Mesendoderm (in vitro differentiated cells): Measurements from ENCODE around the gene LRRC8D.

Experiments used
- DNase-seq: peaks from one replicate; pipeline ENCODE4 v3.0.0; 2013
- H2AK5ac ChIP-seq: 2 replicates; pipeline ENCODE4 v1.6.1; 2013; ENCODE audit warnings: low read length, inconsistent platforms
- H2BK120ac ChIP-seq: 2 replicates; pipeline ENCODE4 v1.6.1; 2013; ENCODE audit warnings: low read depth, mild to moderate bottlenecking, low read length, moderate library complexity, mixed read lengths
- H2BK15ac ChIP-seq: replicated peaks from 2 replicates; pipeline ENCODE4 v1.6.1; 2013; ENCODE audit warnings: low read depth, mild to moderate bottlenecking, moderate library complexity
- H2BK5ac ChIP-seq: 2 replicates; pipeline ENCODE4 v1.6.1; 2013; ENCODE audit warnings: low read length, inconsistent platforms
- H3K18ac ChIP-seq: 2 replicates; pipeline ENCODE4 v1.6.1; 2013; ENCODE audit warnings: mild to moderate bottlenecking, low read length, mixed read lengths
- H3K23ac ChIP-seq: one replicate; pipeline ENCODE4 v1.6.1; 2013; ENCODE audit warnings: low read length
- H3K27ac ChIP-seq: 2 replicates; pipeline ENCODE4 v1.5.1; 2013; ENCODE audit warnings: low read depth, mild to moderate bottlenecking, inconsistent platforms, low read length, moderate library complexity
- H3K27me3 ChIP-seq: 2 replicates; pipeline ENCODE4 v1.6.1; 2013; ENCODE audit warnings: low read length, control low read depth, mild to moderate bottlenecking, inconsistent platforms; ENCODE audit not compliant: insufficient read depth, poor library complexity
- H3K36me3 ChIP-seq: 2 replicates; pipeline ENCODE4 v1.6.1; 2013; ENCODE audit warnings: low read length, inconsistent platforms; ENCODE audit not compliant: control insufficient read depth, insufficient read depth
- H3K4ac ChIP-seq: one replicate; pipeline ENCODE4 v1.6.1; 2013; ENCODE audit warnings: low read depth, mild to moderate bottlenecking, low read length, moderate library complexity
- H3K4me1 ChIP-seq: 2 replicates; pipeline ENCODE4 v1.6.1; 2013; ENCODE audit warnings: low read depth, low read length, inconsistent platforms; ENCODE audit not compliant: control insufficient read depth
- H3K4me2 ChIP-seq: 2 replicates; pipeline ENCODE4 v1.6.1; 2013; ENCODE audit warnings: low read length
- H3K4me3 ChIP-seq: 2 replicates; pipeline ENCODE4 v1.5.1; 2013; ENCODE audit warnings: mild to moderate bottlenecking, low read length
- H3K56ac ChIP-seq: one replicate; pipeline ENCODE4 v1.6.1; 2013; ENCODE audit warnings: low read length
- H3K79me1 ChIP-seq: 2 replicates; pipeline ENCODE4 v1.6.1; 2013; ENCODE audit warnings: low read length, inconsistent platforms
- H3K79me2 ChIP-seq: 2 replicates; pipeline ENCODE4 v1.6.1; 2013; ENCODE audit warnings: mild to moderate bottlenecking, low read length; ENCODE audit not compliant: control insufficient read depth, insufficient read depth
- H3K9ac ChIP-seq: 2 replicates; pipeline ENCODE4 v1.6.1; 2013; ENCODE audit warnings: low read length, inconsistent platforms
- H4K5ac ChIP-seq: one replicate; pipeline ENCODE4 v1.6.1; 2013; ENCODE audit warnings: low read length
- H4K8ac ChIP-seq: one replicate; pipeline ENCODE4 v1.6.1; 2013; ENCODE audit warnings: low read depth, mild to moderate bottlenecking, control low read depth, low read length, moderate library complexity
- WGBS: extraction: QIAGEN DNeasy Blood & Tissue Kit; methylation state at CpG from one replicate; pipeline ENCODE4 v1.1.7; 2013; ENCODE audit warnings: low lambda C conversion rate, missing lambda C conversion rate; ENCODE audit not compliant: insufficient coverage; ENCODE audit errors: extremely low coverage; 5-methylcytosine and 5-hydroxymethylcytosine counted together

LRRC8D gene

DNA sequence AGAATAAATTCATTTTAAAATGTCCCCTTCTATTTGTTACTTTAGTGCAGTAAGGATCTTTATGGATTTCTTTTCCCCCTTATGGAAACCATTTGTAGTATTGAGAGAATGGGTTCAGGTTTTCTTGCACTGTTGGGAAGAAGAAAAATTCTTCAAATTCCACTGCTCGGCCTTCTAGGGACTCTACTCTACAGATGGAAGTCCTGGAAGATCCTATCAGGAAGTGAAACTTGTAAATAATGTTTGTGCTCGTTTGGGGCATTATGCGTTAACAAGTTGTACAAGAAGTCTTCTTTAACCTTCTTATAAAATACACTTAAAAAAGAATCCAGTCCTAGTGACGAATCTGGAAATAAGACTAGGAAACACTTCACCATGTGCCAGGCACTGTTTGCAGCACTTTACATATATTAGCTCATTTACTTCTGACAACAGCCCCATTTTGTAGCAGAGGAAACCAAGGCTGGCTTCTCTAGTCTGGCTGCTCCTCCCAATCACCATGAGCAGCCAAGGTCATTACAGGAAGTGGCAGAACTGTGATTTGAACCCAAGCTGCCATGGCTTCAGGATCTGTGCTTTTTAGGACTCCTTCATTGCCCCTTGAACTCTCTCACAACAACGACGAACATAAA lies 11.8 kb downstream of the LRRC8D start:
- H3K27ac ChIP-seq = no peak overlapping the region
- H3K56ac ChIP-seq = peak overlapping the region; percentile 31
- no peak overlapping the region for H2BK5ac ChIP-seq
- peaks cover 10% of the 10 kb centered on the region for H3K79me1 ChIP-seq
- H2AK5ac ChIP-seq = no peak overlapping the region
- WGBS = no CpG with 5 or more reads among the region's 6 CpGs
- no peaks in the 10 kb centered on the region for H3K36me3 ChIP-seq
- H2BK15ac ChIP-seq = no peak overlapping the region
- peak; percentile 76 for DNase-seq
- no peak overlapping the region for H3K4me2 ChIP-seq
- no peak overlapping the region for H3K23ac ChIP-seq
- no peak overlapping the region for H4K5ac ChIP-seq
- H3K4ac ChIP-seq = no peak overlapping the region
- H3K27me3 ChIP-seq = no peaks in the 10 kb centered on the region
- peaks cover 27% of the 10 kb centered on the region for H3K4me1 ChIP-seq
- H4K8ac ChIP-seq = no peak overlapping the region
- H3K18ac ChIP-seq = no peak overlapping the region
- peaks cover 14% of the 10 kb centered on the region for H3K79me2 ChIP-seq
- H2BK120ac ChIP-seq = no peak overlapping the region
- no peak overlapping the region for H3K9ac ChIP-seq
- no peak overlapping the region for H3K4me3 ChIP-seq

DNA sequence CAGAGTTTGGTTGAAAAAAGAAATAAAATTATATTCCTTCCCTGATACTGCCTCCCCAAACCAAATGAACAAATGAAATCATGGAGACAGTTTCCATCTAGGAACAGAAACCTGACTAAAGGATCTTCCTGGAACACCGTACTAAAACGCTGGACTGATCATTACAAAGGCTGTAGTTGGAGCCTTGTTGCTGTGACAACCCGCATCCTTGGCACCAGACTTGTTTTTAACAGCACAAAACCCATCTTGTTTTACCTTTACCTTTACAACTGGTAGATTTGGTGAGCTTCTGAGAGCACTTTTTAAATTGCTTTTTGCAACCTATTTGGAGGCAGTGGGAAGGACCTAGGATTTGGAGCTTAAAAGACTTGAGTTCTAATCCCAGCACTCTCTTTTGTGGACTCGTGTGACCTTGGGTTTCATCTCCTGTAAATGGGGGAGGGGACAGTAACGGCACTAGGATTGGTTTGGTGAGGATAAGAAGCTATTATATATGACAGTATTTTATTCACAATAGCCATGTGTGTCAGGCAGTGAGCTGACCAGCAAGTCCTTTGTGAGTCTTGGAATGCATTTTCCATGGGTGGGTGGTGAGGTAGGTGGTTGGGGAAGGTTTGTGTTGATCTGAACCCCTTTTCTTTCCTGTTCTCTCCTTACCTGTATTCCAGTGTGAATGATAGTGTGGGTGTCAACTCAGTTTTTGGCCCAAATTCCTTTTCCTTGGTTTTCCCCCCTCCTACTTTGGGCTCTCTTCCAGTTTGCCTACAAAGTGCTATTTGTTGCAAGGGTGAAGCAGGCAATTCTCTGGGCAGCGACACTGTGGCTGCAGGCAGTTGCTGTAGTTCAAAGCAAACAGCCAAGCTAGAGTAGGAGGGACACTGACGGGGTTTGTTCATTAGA lies 12.6 kb downstream of the LRRC8D start:
- no peak overlapping the region for H2BK5ac ChIP-seq
- H3K56ac ChIP-seq = peak overlapping the region; percentile 26
- peak overlapping the region; percentile 2 for H3K27ac ChIP-seq
- no peak overlapping the region for H3K9ac ChIP-seq
- no CpG with 5 or more reads among the region's 7 CpGs for WGBS
- no peak overlapping the region for H3K23ac ChIP-seq
- peak overlapping the region; percentile 60 for H3K4ac ChIP-seq
- H2BK120ac ChIP-seq = no peak overlapping the region
- DNase-seq = no peak
- no peaks in the 10 kb centered on the region for H3K36me3 ChIP-seq
- H3K79me2 ChIP-seq = peaks cover 14% of the 10 kb centered on the region
- no peak overlapping the region for H2BK15ac ChIP-seq
- no peaks in the 10 kb centered on the region for H3K27me3 ChIP-seq
- no peak overlapping the region for H3K4me2 ChIP-seq
- peaks cover 10% of the 10 kb centered on the region for H3K79me1 ChIP-seq
- peak overlapping the region; percentile 60 for H2AK5ac ChIP-seq
- no peak overlapping the region for H4K5ac ChIP-seq
- peak overlapping the region; percentile 73 for H3K18ac ChIP-seq
- no peak overlapping the region for H3K4me3 ChIP-seq
- peaks cover 27% of the 10 kb centered on the region for H3K4me1 ChIP-seq
- no peak overlapping the region for H4K8ac ChIP-seq

- Histone ChIP-seq H2BK5ac (no peak overlapping the region), H4K8ac (no peak overlapping the region), H4K5ac (no peak overlapping the region), H3K4ac (no peak overlapping the region), H3K4me1 (peaks cover 30% of the 10 kb centered on the region), H3K56ac (no peak overlapping the region), H3K79me1 (peaks cover 10% of the 10 kb centered on the region), H2BK15ac (no peak overlapping the region), H3K9ac (no peak overlapping the region), H3K4me3 (no peak overlapping the region), H3K27me3 (no peaks in the 10 kb centered on the region), H3K18ac (no peak overlapping the region), H2BK120ac (no peak overlapping the region), H3K27ac (no peak overlapping the region), H3K23ac (no peak overlapping the region), H3K79me2 (peaks cover 15% of the 10 kb centered on the region), H3K36me3 (no peaks in the 10 kb centered on the region), H3K4me2 (no peak overlapping the region), H2AK5ac (no peak overlapping the region)
- no CpG with 5 or more reads among the region's 3 CpGs for WGBS
- no peak for DNase-seq
Observed at GRCh38 chr1:89834083-89834704, 13.4 kb downstream of the LRRC8D start.

DNA sequence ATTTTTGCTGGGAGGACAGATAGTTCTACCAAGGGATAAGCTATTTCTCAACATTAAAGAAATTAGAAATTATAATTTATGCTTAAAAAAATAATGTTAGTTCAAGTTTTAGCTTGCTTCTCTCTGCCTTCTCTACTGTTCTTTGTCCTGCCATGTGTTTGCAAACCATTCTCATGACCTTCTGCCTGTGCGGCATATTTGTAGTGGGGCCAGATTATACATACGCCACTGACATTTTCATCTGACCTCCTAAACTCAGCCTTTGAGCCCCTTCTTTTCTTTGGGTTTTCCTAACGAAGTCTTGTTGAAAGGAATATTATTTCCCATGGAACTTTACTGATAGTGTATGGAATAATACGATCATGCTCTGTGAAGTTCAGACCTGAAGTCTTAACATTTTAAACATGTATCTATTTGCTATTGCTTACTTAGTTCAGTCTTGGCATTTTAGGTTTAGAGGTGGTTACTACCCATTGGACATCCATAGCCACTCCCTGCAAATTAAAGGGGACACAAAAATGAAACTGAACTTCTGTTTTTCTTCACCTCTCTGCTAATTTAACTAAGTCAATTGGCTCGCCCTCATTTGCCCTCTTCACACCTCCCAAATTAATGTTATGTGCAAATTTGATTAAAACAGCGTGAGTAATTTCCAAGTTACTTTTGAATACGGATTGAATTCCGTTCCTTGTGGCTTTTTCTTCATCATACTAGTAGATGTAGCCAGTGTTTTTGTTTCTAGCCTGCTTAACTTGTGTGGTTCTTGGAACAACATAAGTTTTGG lies 15.6 kb downstream of the LRRC8D start:
- no peak overlapping the region for H3K27ac ChIP-seq
- no peak overlapping the region for H2BK15ac ChIP-seq
- no peak overlapping the region for H4K8ac ChIP-seq
- H3K27me3 ChIP-seq = no peaks in the 10 kb centered on the region
- no peak overlapping the region for H3K4me3 ChIP-seq
- H3K79me1 ChIP-seq = peaks cover 8% of the 10 kb centered on the region
- no peak overlapping the region for H4K5ac ChIP-seq
- no peaks in the 10 kb centered on the region for H3K36me3 ChIP-seq
- DNase-seq = no peak
- no peak overlapping the region for H3K18ac ChIP-seq
- no peak overlapping the region for H3K4ac ChIP-seq
- no peak overlapping the region for H3K4me2 ChIP-seq
- peaks cover 32% of the 10 kb centered on the region for H3K4me1 ChIP-seq
- no peak overlapping the region for H3K9ac ChIP-seq
- H3K79me2 ChIP-seq = peaks cover 11% of the 10 kb centered on the region
- H3K23ac ChIP-seq = no peak overlapping the region
- no peak overlapping the region for H3K56ac ChIP-seq
- no peak overlapping the region for H2AK5ac ChIP-seq
- no CpG with 5 or more reads among the region's 8 CpGs for WGBS
- H2BK120ac ChIP-seq = no peak overlapping the region
- H2BK5ac ChIP-seq = no peak overlapping the region

DNA sequence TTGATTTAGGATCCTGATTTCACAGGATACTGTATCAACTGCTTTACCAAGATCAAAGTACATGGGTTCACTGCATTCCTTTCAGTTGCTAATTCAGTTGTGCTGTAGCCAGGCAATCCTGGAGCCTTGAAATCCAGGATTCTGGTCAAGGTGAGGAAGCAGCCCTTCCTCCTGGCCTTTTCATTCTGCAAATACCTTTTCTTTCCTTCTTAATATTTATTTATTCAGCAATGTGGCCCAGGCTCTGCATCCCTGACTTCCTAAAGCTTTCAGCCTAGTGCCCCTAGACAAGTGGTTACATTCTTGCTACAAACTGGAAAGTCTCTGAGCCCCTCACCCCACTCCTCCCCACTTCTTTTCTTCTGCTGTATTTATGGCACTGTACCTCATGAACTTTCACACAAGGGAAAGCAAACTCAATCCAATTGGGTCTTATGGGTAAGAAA lies 16.2 kb downstream of the LRRC8D start:
- H3K23ac ChIP-seq = no peak overlapping the region
- H3K36me3 ChIP-seq = no peaks in the 10 kb centered on the region
- no peak overlapping the region for H4K5ac ChIP-seq
- no peak overlapping the region for H3K18ac ChIP-seq
- peaks cover 8% of the 10 kb centered on the region for H3K79me1 ChIP-seq
- H3K56ac ChIP-seq = peak overlapping the region; percentile 51
- H3K4me1 ChIP-seq = peaks cover 31% of the 10 kb centered on the region
- H3K4me3 ChIP-seq = no peak overlapping the region
- peak; percentile 70 for DNase-seq
- H3K4me2 ChIP-seq = no peak overlapping the region
- H2BK120ac ChIP-seq = no peak overlapping the region
- H3K27me3 ChIP-seq = no peaks in the 10 kb centered on the region
- peaks cover 11% of the 10 kb centered on the region for H3K79me2 ChIP-seq
- no peak overlapping the region for H2BK5ac ChIP-seq
- no peak overlapping the region for H3K27ac ChIP-seq
- no peak overlapping the region for H2AK5ac ChIP-seq
- H4K8ac ChIP-seq = no peak overlapping the region
- H2BK15ac ChIP-seq = no peak overlapping the region
- H3K4ac ChIP-seq = no peak overlapping the region
- H3K9ac ChIP-seq = peak overlapping the region; percentile 10
